ENCODE measurements around the gene WHAMM. TPM values are rescaled to one million over a fixed set of nuclear protein-coding genes. Genes with fewer than 3 reads are reported as not detected.

Gene WHAMM
- total and polyA plus RNA-seq, 2 of the 4 experiments (the other 2 are of a cell fraction), result 1.4 to 4.1 TPM

DNA sequence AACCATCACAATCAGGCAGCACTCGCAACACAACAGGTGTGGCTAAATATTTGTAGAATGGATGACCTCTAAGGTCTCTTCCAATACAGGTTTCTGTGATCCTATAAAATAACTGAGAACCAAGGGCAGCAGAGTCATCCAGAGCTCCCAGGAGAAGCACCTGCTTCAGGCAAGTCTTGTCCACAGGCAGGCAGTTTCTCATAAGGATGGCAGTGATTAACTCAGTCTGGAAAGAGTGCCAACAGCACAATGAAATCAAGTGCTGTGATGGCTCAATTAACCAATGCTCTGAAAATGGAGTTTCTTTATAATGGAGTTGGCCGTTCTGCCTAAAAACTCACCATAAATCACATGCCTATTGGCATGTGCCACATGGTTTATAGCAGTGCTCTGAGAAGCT lies 72.3 kb downstream of the WHAMM start:
- no peak overlapping the region for H2AK9ac ChIP-seq (replicated peaks; ENCODE audit: low read depth, low read length, poor library complexity)
- in situ Hi-C loops (cut with MboI; ENCODE audit: low sequenced_read_pairs), result no loop called here
- no peak overlapping the region for H3K14ac ChIP-seq (replicated peaks; ENCODE audit: low read depth, low read length)
- H3K9ac ChIP-seq (ENCODE audit: low read depth, low read length), result no peak overlapping the region
- WGBS, 2 experiments (ENCODE audit: extremely low coverage in 2 of 2, insufficient read length in 1 of 2), result no CpG with 5 or more reads among the region's 2 CpGs
- no peak overlapping the region for H3K4me2 ChIP-seq (ENCODE audit: low read depth, low read length)
- no peak overlapping the region for H2BK120ac ChIP-seq (ENCODE audit: low read depth, low read length)
- H3K4me3 ChIP-seq (ENCODE audit: insufficient read depth, low read depth, low read length), result no peak overlapping the region
- DNase-seq (no peak), ATAC-seq (ENCODE audit: low read depth) (no peak)
- H2BK15ac ChIP-seq (ENCODE audit: low read depth, low read length), result no peak overlapping the region
- H3K9me1 ChIP-seq (ENCODE audit: insufficient read depth, low read length), result no peaks in the 10 kb centered on the region; the same call in 1 of the 2 replicates
- no peak overlapping the region for H2AFZ ChIP-seq (replicated peaks; ENCODE audit: low read length, poor library complexity)
- no TSS peak for BruUV-seq (replicated peaks)
- no peaks in the 10 kb centered on the region for H3K79me1 ChIP-seq (ENCODE audit: low read depth in 1 of 2, low read length in 2 of 2)
- POLR2A ChIA-PET (ENCODE audit: unreplicated experiment), result no interaction called here
- H3K4ac ChIP-seq (ENCODE audit: low read depth, low read length), result no peak overlapping the region
- H2BK20ac ChIP-seq (ENCODE audit: low read depth, low read length), result no peak overlapping the region
- dilution Hi-C loops (cut with HindIII; ENCODE audit: low sequenced_read_pairs, unreplicated experiment), result no loop called here
- no peak overlapping the region for H2AK5ac ChIP-seq (ENCODE audit: low read depth, low read length)
- H3K27me3 ChIP-seq (ENCODE audit: control insufficient read depth, insufficient read depth, low read length), result 0 out of 2 replicates have a peak, but pooled peaks cover 2% of the 10 kb centered on the region
- H3K56ac ChIP-seq (ENCODE audit: extremely low read depth, insufficient read depth, low read length), result no peak overlapping the region
- H2BK5ac ChIP-seq (ENCODE audit: low read depth, low read length, poor library complexity, severe bottlenecking), result no peak overlapping the region
- H4K5ac ChIP-seq (ENCODE audit: low read depth, low read length), result no peak overlapping the region
- H4K20me1 ChIP-seq (ENCODE audit: insufficient read depth, low read length), result no peaks in the 10 kb centered on the region
- CTCF ChIA-PET, result no interaction called here
- no peaks in the 10 kb centered on the region for H3K4me1 ChIP-seq (ENCODE audit: control insufficient read depth, insufficient read depth, low read length)
- no peak overlapping the region for H3K27ac ChIP-seq (ENCODE audit: insufficient read depth, low read length)
- no peaks in the 10 kb centered on the region for H3K9me3 ChIP-seq (ENCODE audit: control insufficient read depth, insufficient read depth, low read length)
- no peak overlapping the region for H3K18ac ChIP-seq (ENCODE audit: low read depth, low read length)
- no peak overlapping the region for H4K8ac ChIP-seq (ENCODE audit: low read depth in 2 of 2, low read length in 2 of 2)
- H3K36me3 ChIP-seq (ENCODE audit: control insufficient read depth, insufficient read depth, low read length), result no peaks in the 10 kb centered on the region
- intact Hi-C loops (cut with micrococcal nuclease), result no loop called here
- no peak overlapping the region for H3K23ac ChIP-seq (ENCODE audit: low read depth, low read length)
- no peak overlapping the region for H4K91ac ChIP-seq (ENCODE audit: insufficient read depth, low read depth, low read length)
- no peak for TF ChIP-seq FOS (IDR thresholded peaks at IDR 0.05; ENCODE audit: low read depth, low read length)
- no peak for TF ChIP-seq MAZ (IDR thresholded peaks at IDR 0.05; ENCODE audit: borderline replicate concordance, low read depth, low read length)
- no peak for TF ChIP-seq CHD1 (IDR thresholded peaks at IDR 0.05; ENCODE audit: low read depth, low read length)
- TF ChIP-seq BHLHE40 (IDR thresholded peaks at IDR 0.05; ENCODE audit: low read depth, low read length), result no peak
- no peak for TF ChIP-seq CEBPB (IDR thresholded peaks at IDR 0.05; ENCODE audit: low read depth, low read length)
- no peak for TF ChIP-seq MAFK (IDR thresholded peaks at IDR 0.05; ENCODE audit: low read depth, low read length)
- no peak for TF ChIP-seq SMC3 (IDR thresholded peaks at IDR 0.05; ENCODE audit: low read depth, low read length)
- TF ChIP-seq RCOR1 (IDR thresholded peaks at IDR 0.05; ENCODE audit: insufficient replicate concordance, low read length), result no peak
- TF ChIP-seq, protein P1, sequence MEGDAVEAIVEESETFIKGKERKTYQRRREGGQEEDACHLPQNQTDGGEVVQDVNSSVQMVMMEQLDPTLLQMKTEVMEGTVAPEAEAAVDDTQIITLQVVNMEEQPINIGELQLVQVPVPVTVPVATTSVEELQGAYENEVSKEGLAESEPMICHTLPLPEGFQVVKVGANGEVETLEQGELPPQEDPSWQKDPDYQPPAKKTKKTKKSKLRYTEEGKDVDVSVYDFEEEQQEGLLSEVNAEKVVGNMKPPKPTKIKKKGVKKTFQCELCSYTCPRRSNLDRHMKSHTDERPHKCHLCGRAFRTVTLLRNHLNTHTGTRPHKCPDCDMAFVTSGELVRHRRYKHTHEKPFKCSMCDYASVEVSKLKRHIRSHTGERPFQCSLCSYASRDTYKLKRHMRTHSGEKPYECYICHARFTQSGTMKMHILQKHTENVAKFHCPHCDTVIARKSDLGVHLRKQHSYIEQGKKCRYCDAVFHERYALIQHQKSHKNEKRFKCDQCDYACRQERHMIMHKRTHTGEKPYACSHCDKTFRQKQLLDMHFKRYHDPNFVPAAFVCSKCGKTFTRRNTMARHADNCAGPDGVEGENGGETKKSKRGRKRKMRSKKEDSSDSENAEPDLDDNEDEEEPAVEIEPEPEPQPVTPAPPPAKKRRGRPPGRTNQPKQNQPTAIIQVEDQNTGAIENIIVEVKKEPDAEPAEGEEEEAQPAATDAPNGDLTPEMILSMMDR (conservative IDR thresholded peaks at IDR 0.05; ENCODE audit: low read depth, low read length), result no peak
